Thyroid gland (tissue), 4 donors: ENCODE results near the gene GYPE. TPM values are rescaled to one million over a fixed set of nuclear protein-coding genes. Genes with fewer than 3 reads are reported as not detected.
"Not testable (repeated sequence)": the region's sequence is repeated elsewhere in the genome, so short reads cannot be mapped to it uniquely, and the experiment has no call there.

Experiments
- DNase-seq, 2 donors: peaks; one replicate each; pipeline ENCODE4 v3.0.0-alpha.2; 2019
- H3K27ac ChIP-seq, 3 donors: fragments of 200-600 bp; sonication (generic); 1 replicate in 2 of 3; 2 replicates in 1 of 3; pipeline ENCODE4 v1.5.1; 2016 to 2019; ENCODE audit warnings: mild to moderate bottlenecking in 1 of 3, moderate library complexity in 1 of 3
- H3K27me3 ChIP-seq: fragments of 200-600 bp; sonication (generic); one replicate; pipeline ENCODE4 v1.5.1; 2019
- H3K36me3 ChIP-seq, 2 donors: fragments of 200-600 bp; sonication (generic); one replicate each; pipeline ENCODE4 v1.5.1; 2016 to 2019
- H3K4me1 ChIP-seq, 2 donors: fragments of 200-600 bp; sonication (generic); one replicate each; pipeline ENCODE4 v1.5.1; 2017 to 2019
- H3K4me3 ChIP-seq, 3 donors: fragments of 200-600 bp; sonication (generic); replicated peaks in 1 of 3; 1 replicate in 2 of 3; 2 replicates in 1 of 3; pipeline ENCODE4 v1.5.1; 2016; ENCODE audit warnings: mild to moderate bottlenecking in 1 of 3
- H3K9me3 ChIP-seq: fragments of 200-600 bp; sonication (generic); one replicate; pipeline ENCODE4 v1.5.1; 2017
- CTCF ChIP-seq, 6 experiments: fragments of 200-600 bp in 3 of 6; fragments of 450-650 bp in 3 of 6; sonication (generic) in 3 of 6; IDR thresholded peaks; one replicate each; pipeline ENCODE4 v1.5.1; 2016 to 2019; ENCODE audit warnings: antibody characterized with exemption in 6 of 6, mild to moderate bottlenecking in 2 of 6, inconsistent platforms in 1 of 6, moderate library complexity in 1 of 6
- POLR2A ChIP-seq, 2 donors: fragments of 450-650 bp; IDR thresholded peaks; one replicate each; pipeline ENCODE4 v1.6.1; 2017; ENCODE audit warnings: antibody characterized with exemption in 2 of 2, mild to moderate bottlenecking in 2 of 2, moderate library complexity in 1 of 2
- WGBS, 2 donors: methylation state at CpG; one replicate each; pipeline ENCODE4 v1.1.5; 2017; 5-methylcytosine and 5-hydroxymethylcytosine counted together
- intact Hi-C: fragments of 100-400 bp; cut with DNase I; formaldehyde crosslinking; loops from one replicate; pipeline ENCODE4 v1.15.1; 2023
- total RNA-seq, 4 donors: library from RNA; depleted of rRNA; stranded (reverse); fragments of >200 nt; gene quantifications; one replicate each; pipeline ENCODE4 v1.2.3, GENCODE V29; 2016

GYPE gene
- total RNA-seq, result 1 to 10 TPM in 1 of 4 donors, under 1 TPM in 2, not detected in 1; 0.40 to 1.1 (median 0.67) TPM

GRCh38 chr4:143905440-143905839 lies at the start of gene GYPE:
Gene GYPE, minus strand, starts transcription at chr4:143905559. Its CDS starts 52 bp downstream, at chr4:143905507.
- WGBS, 2 donors, result 96 to 100% methylated on average over 2 of the region's 2 CpGs
- intact Hi-C loops, DNase-seq, H3K27me3 ChIP-seq, H3K36me3 ChIP-seq, H3K4me3 ChIP-seq, H3K4me1 ChIP-seq, H3K27ac ChIP-seq, H3K9me3 ChIP-seq: not testable (repeated sequence)

GRCh38 chr4:143951458-143951972 lies 46.2 kb upstream of the GYPE start:
- intact Hi-C loops, H3K27me3 ChIP-seq, DNase-seq, H3K9me3 ChIP-seq, H3K27ac ChIP-seq, H3K4me1 ChIP-seq, H3K36me3 ChIP-seq, H3K4me3 ChIP-seq: not testable (repeated sequence)

GRCh38 chr4:143950967-143951366 lies 45.6 kb upstream of the GYPE start:
- intact Hi-C loops, H3K4me1 ChIP-seq, DNase-seq, H3K4me3 ChIP-seq, H3K36me3 ChIP-seq, H3K27ac ChIP-seq, H3K9me3 ChIP-seq, H3K27me3 ChIP-seq: not testable (repeated sequence)
- 95 to 98% methylated on average over 4 of the region's 4 CpGs for WGBS, 2 donors

GRCh38 chr4:143950185-143950584 lies 44.8 kb upstream of the GYPE start:
- H3K36me3 ChIP-seq, H3K27me3 ChIP-seq, DNase-seq, H3K27ac ChIP-seq, H3K9me3 ChIP-seq, H3K4me1 ChIP-seq, H3K4me3 ChIP-seq, intact Hi-C loops: not testable (repeated sequence)
- WGBS, 2 donors, result 50 to 77% methylated on average over 1 of the region's 1 CpG

GRCh38 chr4:143947493-143947892 lies 42.1 kb upstream of the GYPE start:
- H3K36me3 ChIP-seq, H3K4me1 ChIP-seq, intact Hi-C loops, H3K9me3 ChIP-seq, H3K27me3 ChIP-seq, H3K4me3 ChIP-seq, H3K27ac ChIP-seq, DNase-seq: not testable (repeated sequence)
- 71 to 75% methylated on average over 1 of the region's 1 CpG for WGBS, 2 donors

GRCh38 chr4:143940708-143941107 lies 35.3 kb upstream of the GYPE start:
- DNase-seq, H3K36me3 ChIP-seq, H3K27me3 ChIP-seq, intact Hi-C loops, H3K9me3 ChIP-seq, H3K27ac ChIP-seq, H3K4me1 ChIP-seq, H3K4me3 ChIP-seq: not testable (repeated sequence)
- WGBS, 2 donors, result 76 to 80% methylated on average over 2 of the region's 2 CpGs

GRCh38 chr4:143939528-143939927 lies 34.2 kb upstream of the GYPE start:
- Histone ChIP-seq H3K4me1 (no peaks in the 10 kb centered on the region), H3K27me3 (no peaks in the 10 kb centered on the region), H3K27ac (no peak overlapping the region), H3K36me3 (no peaks in the 10 kb centered on the region), H3K9me3 (no peaks in the 10 kb centered on the region), H3K4me3 (no peak overlapping the region)
- TF ChIP-seq CTCF (IDR thresholded peaks at IDR 0.05), result no peak
- no peak for TF ChIP-seq POLR2A (IDR thresholded peaks at IDR 0.05)
- intact Hi-C loops, result no loop called here
- 98 to 99% methylated on average over 2 of the region's 2 CpGs for WGBS, 2 donors
- no peak for DNase-seq

GRCh38 chr4:143938890-143939289 lies 33.5 kb upstream of the GYPE start:
- intact Hi-C loops, H3K27me3 ChIP-seq, H3K4me1 ChIP-seq, H3K4me3 ChIP-seq, H3K27ac ChIP-seq, H3K36me3 ChIP-seq, H3K9me3 ChIP-seq, DNase-seq: not testable (repeated sequence)
- WGBS, 2 donors, result 90 to 92% methylated on average over 4 of the region's 4 CpGs

- TF ChIP-seq POLR2A (IDR thresholded peaks at IDR 0.05) (no peak), CTCF (IDR thresholded peaks at IDR 0.05) (no peak)
- 73 to 75% methylated on average over 6 of the region's 6 CpGs for WGBS, 2 donors
- H3K27ac ChIP-seq, result no peak overlapping the region
- H3K36me3 ChIP-seq, result no peaks in the 10 kb centered on the region
- no peak for DNase-seq
- H3K27me3 ChIP-seq, result no peaks in the 10 kb centered on the region
- H3K4me3 ChIP-seq, result no peak overlapping the region
- H3K9me3 ChIP-seq, result no peaks in the 10 kb centered on the region
- intact Hi-C loops, result no loop called here
- H3K4me1 ChIP-seq, result no peaks in the 10 kb centered on the region
These were observed 15.8 kb upstream of the GYPE start for GRCh38 chr4:143921181-143921580.

- H3K27ac ChIP-seq, H3K9me3 ChIP-seq, H3K4me3 ChIP-seq, DNase-seq, H3K27me3 ChIP-seq, H3K36me3 ChIP-seq, H3K4me1 ChIP-seq, intact Hi-C loops: not testable (repeated sequence)
- WGBS, 2 donors, result 97 to 98% methylated on average over 5 of the region's 5 CpGs
These were observed 11.1 kb upstream of the GYPE start for GRCh38 chr4:143916485-143916884.

GRCh38 chr4:143912478-143912877 lies 7.1 kb upstream of the GYPE start:
- H3K36me3 ChIP-seq, H3K27me3 ChIP-seq, H3K4me3 ChIP-seq, intact Hi-C loops, H3K9me3 ChIP-seq, H3K27ac ChIP-seq, DNase-seq, H3K4me1 ChIP-seq: not testable (repeated sequence)
- 69 to 77% methylated on average over 2 of the region's 2 CpGs for WGBS, 2 donors
